GM12801 (cell line): ENCODE data around the gene PRDM15.

Experiments
- CTCF ChIP-seq: IDR thresholded peaks from one replicate; pipeline ENCODE4 v1.5.1; 2011; ENCODE audit warnings: control low read depth; ENCODE audit not compliant: insufficient read length; ENCODE audit errors: extremely low read depth

Gene PRDM15

GRCh38 chr21:41834926-41835663, 44.0 kb downstream of the PRDM15 start:
- TF ChIP-seq CTCF = no peak

- TF ChIP-seq CTCF = no peak
Observed at GRCh38 chr21:41834252-41834925, 44.8 kb downstream of the PRDM15 start.

GRCh38 chr21:41833497-41834115, 45.5 kb downstream of the PRDM15 start:
- no peak for TF ChIP-seq CTCF

- no peak for TF ChIP-seq CTCF
Observed at GRCh38 chr21:41832596-41833496, 46.3 kb downstream of the PRDM15 start.

- no peak for TF ChIP-seq CTCF
Observed at GRCh38 chr21:41831866-41832595, 47.1 kb downstream of the PRDM15 start.

- TF ChIP-seq CTCF = no peak
Observed at GRCh38 chr21:41831453-41831831, 47.7 kb downstream of the PRDM15 start.
